SK-N-SH treated with all-trans-retinoic acid at 6 μM for 48 hours (cell line): ENCODE results near the gene MBD3L3.

ENCODE experiments used
- ARNTL ChIP-seq: fragments of 450-650 bp; formaldehyde crosslinking; IDR thresholded peaks from 2 replicates; pipeline ENCODE4 v1.5.0; 2020; ENCODE audit warnings: low read depth, mild to moderate bottlenecking, moderate library complexity, borderline replicate concordance
- BACH2 ChIP-seq: fragments of 250-450 bp; sonication (Bioruptor Pico); IDR thresholded peaks from 2 replicates; pipeline ENCODE4 v1.9.0; 2021; ENCODE audit warnings: mild to moderate bottlenecking, borderline replicate concordance
- CREB5 ChIP-seq: fragments of 250-450 bp; sonication (Bioruptor Pico); IDR thresholded peaks from 2 replicates; pipeline ENCODE4 v1.5.1; 2020; ENCODE audit warnings: low read depth, mild to moderate bottlenecking, moderate library complexity
- CSDC2 ChIP-seq: fragments of 250-450 bp; sonication (Bioruptor Pico); IDR thresholded peaks from 2 replicates; pipeline ENCODE4 v1.5.0; 2020; ENCODE audit warnings: mild to moderate bottlenecking, moderate library complexity
- PATZ1 ChIP-seq: fragments of 250-450 bp; sonication (Bioruptor Pico); IDR thresholded peaks from 2 replicates; pipeline ENCODE4 v1.8.0; 2020; ENCODE audit warnings: mild to moderate bottlenecking, moderate library complexity, borderline replicate concordance
- PPARA ChIP-seq: fragments of 250-450 bp; sonication (Bioruptor Pico); IDR thresholded peaks from 2 replicates; pipeline ENCODE4 v1.5.0; 2020; ENCODE audit warnings: mild to moderate bottlenecking, borderline replicate concordance
- RARB ChIP-seq: fragments of 250-450 bp; sonication (Bioruptor Pico); IDR thresholded peaks from 2 replicates; pipeline ENCODE4 v1.8.0; 2021; ENCODE audit warnings: mild to moderate bottlenecking, moderate library complexity
- SNAI2 ChIP-seq: fragments of 250-450 bp; sonication (Bioruptor Pico); IDR thresholded peaks from 2 replicates; pipeline ENCODE4 v1.5.0; 2020; ENCODE audit warnings: mild to moderate bottlenecking, moderate library complexity
- TOX ChIP-seq: fragments of 250-450 bp; sonication (Bioruptor Pico); IDR thresholded peaks from 2 replicates; pipeline ENCODE4 v1.8.0; 2021; ENCODE audit warnings: mild to moderate bottlenecking, moderate library complexity, borderline replicate concordance
- TSHZ2 ChIP-seq: fragments of 250-450 bp; sonication (Bioruptor Pico); IDR thresholded peaks from 2 replicates; pipeline ENCODE4 v1.5.0; 2020; ENCODE audit warnings: mild to moderate bottlenecking, moderate library complexity
- ZFP3 ChIP-seq: fragments of 250-450 bp; sonication (Bioruptor Pico); IDR thresholded peaks from 2 replicates; pipeline ENCODE4 v1.5.0; 2020; ENCODE audit warnings: mild to moderate bottlenecking, moderate library complexity
- ZFP30 ChIP-seq: fragments of 450-650 bp; formaldehyde crosslinking; IDR thresholded peaks from 2 replicates; pipeline ENCODE4 v1.5.0; 2022; ENCODE audit warnings: mild to moderate bottlenecking, moderate library complexity
- ZNF565 ChIP-seq: fragments of 450-650 bp; formaldehyde crosslinking; conservative IDR thresholded peaks from 2 replicates; pipeline ENCODE4 v1.5.0; 2020; ENCODE audit warnings: low read depth, mild to moderate bottlenecking, moderate library complexity
- ZNF70 ChIP-seq: fragments of 450-650 bp; formaldehyde crosslinking; IDR thresholded peaks from 2 replicates; pipeline ENCODE4 v1.5.0; 2020; ENCODE audit warnings: mild to moderate bottlenecking, moderate library complexity

- no peak for TF ChIP-seq TOX (CRISPR knock-in tag)
- TF ChIP-seq PATZ1 (CRISPR knock-in tag), result no peak
- TF ChIP-seq ZFP3 (CRISPR knock-in tag), result no peak
- no peak for TF ChIP-seq ARNTL
- TF ChIP-seq BACH2, result no peak
- TF ChIP-seq PPARA (CRISPR knock-in tag), result no peak
- no peak for TF ChIP-seq ZNF70
- TF ChIP-seq CREB5 (CRISPR knock-in tag), result no peak
- TF ChIP-seq RARB (CRISPR knock-in tag), result no peak
- no peak for TF ChIP-seq ZNF565
- no peak for TF ChIP-seq TSHZ2 (CRISPR knock-in tag)
- TF ChIP-seq ZFP30 (CRISPR knock-in tag), result no peak
- no peak for TF ChIP-seq SNAI2
- TF ChIP-seq CSDC2 (CRISPR knock-in tag), result no peak
Observed at GRCh38 chr19:7068599-7068998, 10.1 kb upstream of the MBD3L3 start.
